ENCODE results near the gene CALD1. TPM values are rescaled to one million over a fixed set of nuclear protein-coding genes. Genes with fewer than 3 reads are reported as not detected.

CALD1 gene
- total and polyA plus RNA-seq, 2 experiments from 2014 or later, result 132 to 842 TPM

GRCh38 chr7:134928554-134928953, 149.1 kb downstream of the CALD1 start:
- H3K4me3 ChIP-seq, result no peak overlapping the region
- no peaks in the 10 kb centered on the region for H3K4me1 ChIP-seq (ENCODE audit: insufficient read depth)
- H3K9me2 ChIP-seq (ENCODE audit: insufficient read depth), result no peaks in the 10 kb centered on the region; the same call in 1 of the 2 replicates
- 0 out of 2 replicates have a peak, but pooled peaks cover 8% of the 10 kb centered on the region for H3K79me2 ChIP-seq (replicated peaks; ENCODE audit: insufficient read depth)
- no peak for ATAC-seq
- TF ChIP-seq NANOG (IDR thresholded peaks at IDR 0.05; ENCODE audit: borderline replicate concordance) (no peak), REST (IDR thresholded peaks at IDR 0.05; ENCODE audit: unreplicated experiment) (no peak), ETS1 (IDR thresholded peaks at IDR 0.05) (no peak), EZH2 (IDR thresholded peaks at IDR 0.05; ENCODE audit: low read depth, unreplicated experiment) (no peak), ZNF462 (CRISPR knock-in tag; IDR thresholded peaks at IDR 0.05) (no peak), CREB1 (CRISPR knock-in tag; IDR thresholded peaks at IDR 0.05; ENCODE audit: low read depth) (no peak), POLR2AphosphoS5 (IDR thresholded peaks at IDR 0.05; ENCODE audit: low read depth) (no peak), EZH2phosphoT487 (IDR thresholded peaks at IDR 0.05; ENCODE audit: unreplicated experiment) (no peak), CTCF (conservative IDR thresholded peaks at IDR 0.05; ENCODE audit: low read depth in 2 of 2) (no peak), ZNF331 (CRISPR knock-in tag; IDR thresholded peaks at IDR 0.05; ENCODE audit: low read depth) (no peak), JUNB (IDR thresholded peaks at IDR 0.05; ENCODE audit: unreplicated experiment) (no peak), STAT1 (IDR thresholded peaks at IDR 0.05; ENCODE audit: unreplicated experiment) (no peak), ZNF114 (CRISPR knock-in tag; IDR thresholded peaks at IDR 0.05) (no peak)
- H3K27me3 ChIP-seq (ENCODE audit: insufficient read depth), result no peaks in the 10 kb centered on the region
- no peak overlapping the region for H3K4me3 Mint-ChIP-seq
- peak; percentile 5 for DNase-seq (ENCODE audit: low spot score)
- 0 out of 2 replicates have a peak, but pooled peaks cover 6% of the 10 kb centered on the region for H4K20me1 ChIP-seq (replicated peaks; ENCODE audit: insufficient read depth)
- no peak overlapping the region for H3K27ac Mint-ChIP-seq
- peaks cover 38% of the 10 kb centered on the region for H3K36me3 Mint-ChIP-seq (ENCODE audit: low read depth)
- H3K36me3 ChIP-seq (ENCODE audit: insufficient read depth), result no peaks in the 10 kb centered on the region; the same call in 1 of the 2 replicates
- H3K27ac ChIP-seq (ENCODE audit: low read depth), result 0 out of 2 replicates have a peak overlapping the region, but pooled peaks have one; percentile 39
- no peak overlapping the region for H2AFZ ChIP-seq
- no peaks in the 10 kb centered on the region; the same call in 2 of the 3 replicates for H3K9me3 Mint-ChIP-seq
- peaks cover 4% of the 10 kb centered on the region; the same call in 2 of the 3 replicates for H3K4me1 Mint-ChIP-seq
- peaks cover 3% of the 10 kb centered on the region for H3K27me3 Mint-ChIP-seq (ENCODE audit: insufficient read depth, low read depth, poor library complexity)
- H3F3A ChIP-seq (replicated peaks; ENCODE audit: low read depth), result no peaks in the 10 kb centered on the region
- no peak overlapping the region for H3K4me2 ChIP-seq

All from GM23338 (cell line).